AG08395 (cell line): ENCODE measurements around the gene ACR.
"Not testable (repeated sequence)": the region's sequence is repeated elsewhere in the genome, so short reads cannot be mapped to it uniquely, and the experiment has no call there.

Experiments used
- DNase-seq: peaks from one replicate; pipeline ENCODE4 v3.0.0; 2012; ENCODE audit warnings: mixed read lengths, low spot score

ACR gene

GRCh38 chr22:50780244-50780643 is 42.2 kb downstream of the ACR start:
- not testable (repeated sequence) for DNase-seq

GRCh38 chr22:50782253-50782652 is 44.2 kb downstream of the ACR start:
- not testable (repeated sequence) for DNase-seq

- DNase-seq = peak; percentile 87
These were observed 45.3 kb downstream of the ACR start, which contains the start of gene RABL2B for GRCh38 chr22:50783033-50783879. TSS of gene RABL2B (minus strand) at chr22:50783636. CDS start at chr22:50782294, 1,342 bp downstream.

- not testable (repeated sequence) for DNase-seq
These were observed 45.9 kb downstream of the ACR start for GRCh38 chr22:50783880-50784276.

GRCh38 chr22:50785289-50785688 is 47.3 kb downstream of the ACR start:
- not testable (repeated sequence) for DNase-seq

GRCh38 chr22:50786936-50787335 is 48.9 kb downstream of the ACR start:
- not testable (repeated sequence) for DNase-seq
